Fibroblast of lung (primary cell): Measurements from ENCODE around the gene SENP5.

ENCODE experiments used
- CTCF ChIP-seq, 2 donors: IDR thresholded peaks in 1 of 2; conservative IDR thresholded peaks in 1 of 2; 1 replicate in 1 of 2; 2 replicates in 1 of 2; pipeline ENCODE4 v1.5.1; 2011 to 2012; ENCODE audit warnings: low read length in 2 of 2, control low read depth in 1 of 2, inconsistent platforms in 1 of 2, low read depth in 1 of 2, mild to moderate bottlenecking in 1 of 2
- EZH2 ChIP-seq: IDR thresholded peaks from 2 replicates; pipeline ENCODE4 v1.5.1; 2012; ENCODE audit warnings: low read length, control low read depth, mild to moderate bottlenecking; ENCODE audit errors: missing control alignments

- no peak for TF ChIP-seq CTCF (conservative IDR thresholded peaks at IDR 0.05 in 1 of 2, IDR thresholded peaks at IDR 0.05 in 1 of 2; ENCODE audit: low read depth in 1 of 2, low read length in 2 of 2)
- TF ChIP-seq EZH2, result no peak
These were observed 74.1 kb downstream of the SENP5 start for GRCh38 chr3:196941729-196942225.
